Measurements from ENCODE around the gene KLKB1.

DNA sequence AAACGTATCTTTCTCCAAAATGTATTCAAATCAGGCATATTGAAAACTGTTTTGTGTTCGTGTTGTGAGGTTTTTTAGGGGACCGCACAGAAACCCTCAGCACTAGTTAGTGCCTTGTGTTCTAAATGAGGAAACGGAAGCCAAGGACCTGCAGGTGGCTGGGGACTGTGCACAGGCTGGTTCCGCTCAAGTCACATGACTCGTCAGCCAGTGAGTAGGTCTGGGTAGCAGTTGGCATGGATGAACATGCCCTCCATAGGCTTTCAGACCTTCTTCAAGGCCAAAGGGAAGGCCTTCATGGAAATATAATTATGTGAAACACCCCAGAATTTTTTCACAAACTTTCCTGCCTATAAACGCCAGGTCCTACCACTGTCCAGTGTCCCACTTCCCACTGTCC, 37.4 kb downstream of the KLKB1 start:
- TF ChIP-seq, protein P1, sequence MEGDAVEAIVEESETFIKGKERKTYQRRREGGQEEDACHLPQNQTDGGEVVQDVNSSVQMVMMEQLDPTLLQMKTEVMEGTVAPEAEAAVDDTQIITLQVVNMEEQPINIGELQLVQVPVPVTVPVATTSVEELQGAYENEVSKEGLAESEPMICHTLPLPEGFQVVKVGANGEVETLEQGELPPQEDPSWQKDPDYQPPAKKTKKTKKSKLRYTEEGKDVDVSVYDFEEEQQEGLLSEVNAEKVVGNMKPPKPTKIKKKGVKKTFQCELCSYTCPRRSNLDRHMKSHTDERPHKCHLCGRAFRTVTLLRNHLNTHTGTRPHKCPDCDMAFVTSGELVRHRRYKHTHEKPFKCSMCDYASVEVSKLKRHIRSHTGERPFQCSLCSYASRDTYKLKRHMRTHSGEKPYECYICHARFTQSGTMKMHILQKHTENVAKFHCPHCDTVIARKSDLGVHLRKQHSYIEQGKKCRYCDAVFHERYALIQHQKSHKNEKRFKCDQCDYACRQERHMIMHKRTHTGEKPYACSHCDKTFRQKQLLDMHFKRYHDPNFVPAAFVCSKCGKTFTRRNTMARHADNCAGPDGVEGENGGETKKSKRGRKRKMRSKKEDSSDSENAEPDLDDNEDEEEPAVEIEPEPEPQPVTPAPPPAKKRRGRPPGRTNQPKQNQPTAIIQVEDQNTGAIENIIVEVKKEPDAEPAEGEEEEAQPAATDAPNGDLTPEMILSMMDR (IDR thresholded peaks at IDR 0.05), result no peak
- no peak for TF ChIP-seq POLR2A (IDR thresholded peaks at IDR 0.05)

All from uterus (tissue), 2 donors.